HCT116 (cell line): ENCODE results near the gene IGSF11. TPM values are rescaled to one million over a fixed set of nuclear protein-coding genes. Genes with fewer than 3 reads are reported as not detected.

Experiments used
- ATAC-seq: fragments of 200-7000 bp; cut with Tn5 transposase; 2 replicates; pipeline ENCODE4 v1.9.1; 2020; ENCODE audit warnings: mild to moderate bottlenecking, moderate library complexity
- Bru-seq: library from RNA; stranded (reverse); fragments of 400-500 nt; gene quantifications from one replicate; lab custom pipeline; 2021; lab: Mats Ljungman, UMichigan
- BruChase-seq, 2 experiments: library from RNA; stranded (reverse); fragments of 400-500 nt; gene quantifications; one replicate each; lab custom pipeline; 2021; lab: Mats Ljungman, UMichigan
- BruUV-seq: library from RNA; stranded (reverse); fragments of 400-500 nt; replicated peaks from 2 replicates; lab custom pipeline; 2021; lab: Mats Ljungman, UMichigan
- CTCF ChIA-PET: fragments of 300-600 bp; sonication (Branson Sonifier 250); formaldehyde crosslinking; loops from one replicate; lab custom pipeline; 2021; ENCODE audit warnings: antibody characterized with exemption; lab: Charles Lee
- POLR2A ChIA-PET: fragments of 300-600, 350-600 bp; sonication (Branson Sonifier 250); formaldehyde crosslinking; loops from one replicate; lab custom pipeline; 2021; ENCODE audit warnings: antibody characterized with exemption; lab: Charles Lee
- RAD21 ChIA-PET, 2 experiments: fragments of 300-600 bp; sonication (Branson Sonifier 250); formaldehyde crosslinking; loops; one replicate each; lab custom pipeline; 2023; ENCODE audit warnings: low total read pairs in 2 of 2; ENCODE audit not compliant: uncharacterized antibody in 2 of 2, unreplicated experiment in 2 of 2, low non-redundant PET in 1 of 2; lab: Charles Lee
- DNase-seq: peaks from one replicate; pipeline ENCODE4 v3.0.0-alpha.2; 2010; ENCODE audit warnings: low read depth, low spot score
- H2AFZ ChIP-seq: fragments of 200-600 bp; shearing (Covaris generic), sonication (generic); 2 replicates; pipeline ENCODE4 v1.6.1; 2017; ENCODE audit warnings: low read depth, mixed run types, mixed read lengths, antibody characterized with exemption, low read length; ENCODE audit not compliant: poor library complexity, severe bottlenecking
- H3K27ac ChIP-seq: 2 replicates; pipeline ENCODE4 v1.5.1; 2012; ENCODE audit warnings: low read depth, low read length
- H3K27me3 ChIP-seq: fragments of 200-600 bp; sonication (generic); 2 replicates; pipeline ENCODE4 v1.6.1; 2016; ENCODE audit warnings: mixed run types, low read length, mixed read lengths; ENCODE audit not compliant: insufficient read depth
- H3K36me3 ChIP-seq, 2 experiments: fragments of 200-500 bp in 1 of 2; fragments of 200-600 bp in 1 of 2; sonication (Bioruptor generic) in 1 of 2; sonication (generic) in 1 of 2; 2 replicates each; pipeline versions ENCODE4 v1.5.1 to v1.6.1; 2014 to 2016; ENCODE audit warnings: low read length in 2 of 2, inconsistent platforms in 1 of 2, mixed read lengths in 1 of 2, mixed run types in 1 of 2; ENCODE audit not compliant: insufficient read depth in 2 of 2, control insufficient read depth in 1 of 2
- H3K4me1 ChIP-seq, 2 experiments: fragments of 200-600 bp in 1 of 2; sonication (generic) in 1 of 2; 2 replicates each; pipeline versions ENCODE4 v1.5.1 to v1.6.1; 2012 to 2017; ENCODE audit warnings: low read length in 2 of 2, inconsistent platforms in 1 of 2, mild to moderate bottlenecking in 1 of 2, mixed read lengths in 1 of 2, mixed run types in 1 of 2, moderate library complexity in 1 of 2; ENCODE audit not compliant: insufficient read depth in 2 of 2, control insufficient read depth in 1 of 2
- H3K4me2 ChIP-seq: fragments of 200-600 bp; sonication (generic); 2 replicates; pipeline ENCODE4 v1.6.1; 2017; ENCODE audit warnings: mixed run types, low read length, mixed read lengths
- H3K4me3 ChIP-seq, 2 experiments: fragments of 200-600 bp in 1 of 2; sonication (generic) in 1 of 2; replicated peaks in 1 of 2; 2 replicates each; pipeline ENCODE4 v1.5.1; 2011 to 2016; ENCODE audit warnings: low read length in 2 of 2, control low read depth in 1 of 2, low read depth in 1 of 2, mild to moderate bottlenecking in 1 of 2, mixed read lengths in 1 of 2, mixed run types in 1 of 2
- H3K79me2 ChIP-seq: fragments of 200-600 bp; sonication (generic); 2 replicates; pipeline ENCODE4 v1.6.1; 2017; ENCODE audit warnings: mild to moderate bottlenecking, mixed run types, low read length, moderate library complexity, mixed read lengths; ENCODE audit not compliant: insufficient read depth
- H3K9ac ChIP-seq: fragments of 200-600 bp; sonication (generic); 2 replicates; pipeline ENCODE4 v1.6.1; 2016; ENCODE audit warnings: low read length, mixed read lengths
- H3K9me2 ChIP-seq: fragments of 200-600 bp; sonication (generic), shearing (Covaris generic); 2 replicates; pipeline ENCODE4 v1.6.1; 2017; ENCODE audit warnings: mixed run types, mild to moderate bottlenecking, moderate library complexity; ENCODE audit not compliant: insufficient read depth
- H3K9me3 ChIP-seq, 2 experiments: fragments of 200-500 bp in 1 of 2; fragments of 200-600 bp in 1 of 2; sonication (Bioruptor generic) in 1 of 2; sonication (generic) in 1 of 2; 2 replicates each; pipeline ENCODE4 v1.6.1; 2014 to 2017; ENCODE audit warnings: low read length in 2 of 2, mixed read lengths in 2 of 2, inconsistent platforms in 1 of 2, low read depth in 1 of 2, mild to moderate bottlenecking in 1 of 2, mixed run types in 1 of 2, moderate library complexity in 1 of 2; ENCODE audit not compliant: control insufficient read depth in 1 of 2, insufficient read depth in 1 of 2
- H4K20me1 ChIP-seq: fragments of 200-600 bp; sonication (generic), shearing (Covaris generic); 2 replicates; pipeline ENCODE4 v1.6.1; 2017; ENCODE audit warnings: mixed run types, mild to moderate bottlenecking, moderate library complexity; ENCODE audit not compliant: insufficient read depth
- CBX3 ChIP-seq: IDR thresholded peaks from 2 replicates; pipeline ENCODE4 v1.6.1; 2012; ENCODE audit warnings: low read depth
- CTCF ChIP-seq, 3 experiments: fragments of 200-600 bp in 1 of 3; sonication (generic) in 1 of 3; IDR thresholded peaks in 2 of 3; conservative IDR thresholded peaks in 1 of 3; 2 replicates each; pipeline ENCODE4 v1.5.1; 2012 to 2017; ENCODE audit warnings: low read depth in 2 of 3, low read length in 2 of 3, antibody characterized with exemption in 1 of 3, borderline replicate concordance in 1 of 3, control low read depth in 1 of 3, mild to moderate bottlenecking in 1 of 3, mixed read lengths in 1 of 3, mixed run types in 1 of 3, moderate library complexity in 1 of 3; ENCODE audit not compliant: insufficient read depth in 1 of 3
- EGR1 ChIP-seq: IDR thresholded peaks from 2 replicates; pipeline ENCODE4 v1.6.1; 2012; ENCODE audit warnings: low read depth
- ELF1 ChIP-seq: IDR thresholded peaks from 2 replicates; pipeline ENCODE4 v1.6.1; 2012; ENCODE audit warnings: low read depth, borderline replicate concordance
- EZH2phosphoT487 ChIP-seq: fragments of 200-600 bp; IDR thresholded peaks from 2 replicates; pipeline ENCODE4 v1.6.1; 2018; ENCODE audit warnings: antibody characterized with exemption, borderline replicate concordance
- POLR2A ChIP-seq: IDR thresholded peaks from 2 replicates; pipeline ENCODE4 v1.7.0; 2011; ENCODE audit warnings: borderline replicate concordance; ENCODE audit not compliant: insufficient read depth, insufficient read length; ENCODE audit errors: extremely low read depth
- POLR2AphosphoS5 ChIP-seq: IDR thresholded peaks from 2 replicates; pipeline ENCODE4 v1.6.1; 2011; ENCODE audit warnings: mild to moderate bottlenecking, low read depth, low read length, moderate library complexity
- RAD21 ChIP-seq: IDR thresholded peaks from 2 replicates; pipeline ENCODE4 v1.6.1; 2012; ENCODE audit warnings: low read depth, mild to moderate bottlenecking
- REST ChIP-seq: IDR thresholded peaks from 2 replicates; pipeline ENCODE4 v1.6.1; 2012; ENCODE audit warnings: low read depth
- SRF ChIP-seq: IDR thresholded peaks from 2 replicates; pipeline ENCODE4 v1.6.1; 2012; ENCODE audit warnings: low read depth
- YY1 ChIP-seq: IDR thresholded peaks from 2 replicates; pipeline ENCODE4 v1.6.1; 2011; ENCODE audit warnings: low read length, low read depth, moderate library complexity, mild to moderate bottlenecking; ENCODE audit not compliant: insufficient replicate concordance; ENCODE audit errors: extremely low read depth
- ZBTB33 ChIP-seq: IDR thresholded peaks from 2 replicates; pipeline ENCODE4 v1.6.1; 2011; ENCODE audit warnings: mild to moderate bottlenecking, low read length, moderate library complexity; ENCODE audit not compliant: insufficient replicate concordance; ENCODE audit errors: extremely low read depth
- ZNF274 ChIP-seq: fragments of 200-500 bp; sonication (Bioruptor generic); IDR thresholded peaks from 2 replicates; pipeline ENCODE4 v1.6.1; 2014; ENCODE audit warnings: mild to moderate bottlenecking, low read depth, low read length, inconsistent platforms
- intact Hi-C: fragments of 100-400 bp; cut with micrococcal nuclease; formaldehyde crosslinking; loops from 2 replicates; pipeline ENCODE4 v1.10.0; 2022
- long read RNA-seq: library from polyadenylated mRNA; unstranded; transcript quantifications from one replicate; pipeline ENCODE4 v2.0.0, GENCODE V29; 2021; ENCODE audit not compliant: unreplicated experiment
- polyA plus RNA-seq: library from polyadenylated mRNA; unstranded; fragments of >200 nt; gene quantifications from 2 replicates; pipeline ENCODE4 v1.2.1, GENCODE V29; 2012; ENCODE audit warnings: missing spikeins
- total RNA-seq: library from RNA; stranded (reverse); gene quantifications from one replicate; pipeline ENCODE4 v1.2.1, GENCODE V29; 2021; ENCODE audit not compliant: unreplicated experiment
- TF ChIP-seq, protein P1 (sequence below): IDR thresholded peaks from 2 replicates; pipeline ENCODE4 v1.6.1; 2012

IGSF11 gene, protein sequence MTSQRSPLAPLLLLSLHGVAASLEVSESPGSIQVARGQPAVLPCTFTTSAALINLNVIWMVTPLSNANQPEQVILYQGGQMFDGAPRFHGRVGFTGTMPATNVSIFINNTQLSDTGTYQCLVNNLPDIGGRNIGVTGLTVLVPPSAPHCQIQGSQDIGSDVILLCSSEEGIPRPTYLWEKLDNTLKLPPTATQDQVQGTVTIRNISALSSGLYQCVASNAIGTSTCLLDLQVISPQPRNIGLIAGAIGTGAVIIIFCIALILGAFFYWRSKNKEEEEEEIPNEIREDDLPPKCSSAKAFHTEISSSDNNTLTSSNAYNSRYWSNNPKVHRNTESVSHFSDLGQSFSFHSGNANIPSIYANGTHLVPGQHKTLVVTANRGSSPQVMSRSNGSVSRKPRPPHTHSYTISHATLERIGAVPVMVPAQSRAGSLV
- not detected for total RNA-seq
- not detected in 2 replicates for polyA plus RNA-seq
- Bru-seq, nascent RNA = percentile 15 among the genes with signal in this experiment
- BruChase-seq, experiment 1, labeled RNA remaining after a 6-hour chase = percentile 23 among the genes with signal in this experiment
- percentile 30 among the genes with signal in this experiment for BruChase-seq, experiment 2, labeled RNA remaining after a 2-hour chase
- long read RNA-seq = 0 reads

- no peak within 1 kb of the TSS for H3K27ac ChIP-seq
- no peaks in the 10 kb centered on the region for H3K79me2 ChIP-seq
- no peaks in the 10 kb centered on the region for H4K20me1 ChIP-seq
- no TSS peak for BruUV-seq
- H3K4me1 ChIP-seq = peaks cover 0 to 12% of the 10 kb centered on the region in 2 experiments; a peak in 2 of 4 replicates
- H3K9me2 ChIP-seq = no peaks in the 10 kb centered on the region
- DNase-seq (no peak), ATAC-seq (peak; percentile 93)
- H3K27me3 ChIP-seq = peaks cover 64% of the 10 kb centered on the region
- intact Hi-C loops = loop anchor here (2.0 to 10.0 kb wide), 2 partner anchors 150 to 640 kb away; partner anchors contain the start of gene COX17
- H3K36me3 ChIP-seq = no peaks in the 10 kb centered on the region
- ChIA-PET RAD21 (interaction anchor here in 1 of 2 experiments (1.5 kb wide), 1 partner anchor 150 kb away, joined by 4 read pairs; no protein-coding TSS in a partner anchor), CTCF (interaction anchor here (1.2 to 3.0 kb wide), 3 partner anchors 69 to 207 kb away, joined by 3 to 42 read pairs (median 4); no protein-coding TSS in a partner anchor), POLR2A (no interaction called here)
- no peaks in the 10 kb centered on the region for H3K9me3 ChIP-seq
- peak within 1 kb of the TSS; percentile 48 for H2AFZ ChIP-seq
- peak within 1 kb of the TSS; percentile 70 for H3K4me2 ChIP-seq
- peak within 1 kb of the TSS; percentile 21 to 36 for H3K4me3 ChIP-seq
- H3K9ac ChIP-seq = no peak within 1 kb of the TSS
- TF ChIP-seq RAD21 = peak; percentile 24; the same call in 1 of the 2 replicates
- TF ChIP-seq SRF = no peak
- no peak for TF ChIP-seq POLR2AphosphoS5
- no peak for TF ChIP-seq POLR2A
- TF ChIP-seq, protein P1, sequence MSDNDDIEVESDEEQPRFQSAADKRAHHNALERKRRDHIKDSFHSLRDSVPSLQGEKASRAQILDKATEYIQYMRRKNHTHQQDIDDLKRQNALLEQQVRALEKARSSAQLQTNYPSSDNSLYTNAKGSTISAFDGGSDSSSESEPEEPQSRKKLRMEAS = no peak
- peak; percentile 15 to 37 (median 21); a peak in 3 of 6 replicates for TF ChIP-seq CTCF (IDR thresholded peaks at IDR 0.05 in 2 of 3, conservative IDR thresholded peaks at IDR 0.05 in 1 of 3; ENCODE audit: borderline replicate concordance in 1 of 3, insufficient read depth in 1 of 3, low read depth in 2 of 3, low read length in 2 of 3)
- TF ChIP-seq ELF1 = no peak
- TF ChIP-seq ZNF274 = no peak
- no peak for TF ChIP-seq REST
- no peak for TF ChIP-seq CBX3
- no peak for TF ChIP-seq EZH2phosphoT487
- no peak for TF ChIP-seq YY1
- TF ChIP-seq EGR1 = peak; percentile 79
- no peak for TF ChIP-seq ZBTB33
These were observed at the start of gene IGSF11 for GRCh38 chr3:119034256-119035013. TSS of gene IGSF11 (minus strand) at chr3:119034846. CDS start at chr3:119034582, 264 bp downstream.
